HepG2 (cell line): Measurements from ENCODE around the gene SLC26A4. TPM values are rescaled to one million over a fixed set of nuclear protein-coding genes. Genes with fewer than 3 reads are reported as not detected.
A peak's percentile ranks its signal among the peaks of the same experiment; 100 is the strongest.

Experiments
- CSRNP2 ChIP-seq: sonication (generic); formaldehyde crosslinking; conservative IDR thresholded peaks from 2 replicates; pipeline ENCODE4 v1.8.0; 2022; ENCODE audit warnings: low read depth, missing genetic modification reagents
- HCFC1 ChIP-seq: fragments of 150-350 bp; IDR thresholded peaks from 2 replicates; pipeline ENCODE4 v1.6.1; 2014; ENCODE audit warnings: low read depth, low read length
- KIAA2018 ChIP-seq: sonication (generic); formaldehyde crosslinking; IDR thresholded peaks from 2 replicates; pipeline ENCODE4 v1.5.0; 2020; ENCODE audit warnings: mild to moderate bottlenecking, missing genetic modification reagents, borderline replicate concordance
- MAFG ChIP-seq: sonication (generic); formaldehyde crosslinking; IDR thresholded peaks from 2 replicates; pipeline ENCODE4 v1.5.1; 2020; ENCODE audit warnings: mild to moderate bottlenecking, missing genetic modification reagents
- ZFP37 ChIP-seq: sonication (generic); formaldehyde crosslinking; IDR thresholded peaks from 2 replicates; pipeline ENCODE4 v1.4.0; 2020; ENCODE audit warnings: missing genetic modification reagents, borderline replicate concordance
- ZNF282 ChIP-seq: fragments of 450-650 bp; IDR thresholded peaks from 2 replicates; pipeline ENCODE4 v1.6.1; 2018; ENCODE audit not compliant: partially characterized antibody
- ZNF318 ChIP-seq: sonication (generic); formaldehyde crosslinking; IDR thresholded peaks from 2 replicates; pipeline ENCODE4 v1.4.0; 2020; ENCODE audit warnings: mild to moderate bottlenecking, missing genetic modification reagents
- ZNF382 ChIP-seq: sonication (generic); formaldehyde crosslinking; IDR thresholded peaks from 2 replicates; pipeline ENCODE4 v1.5.0; 2020; ENCODE audit warnings: missing genetic modification reagents, mild to moderate bottlenecking, borderline replicate concordance
- ZNF460 ChIP-seq: sonication (generic); formaldehyde crosslinking; IDR thresholded peaks from 2 replicates; pipeline ENCODE4 v1.5.1; 2020; ENCODE audit warnings: missing genetic modification reagents, mild to moderate bottlenecking, borderline replicate concordance
- polyA plus RNA-seq, 8 experiments: library from polyadenylated mRNA; depleted of rRNA in 3 of 8; stranded (reverse) in 7 of 8; unstranded in 1 of 8; fragments of >200 nt; fragmentation: Illumina TruSeq in 4 of 8; extraction: Trizol in 4 of 8; gene quantifications; 2 replicates each; pipeline versions ENCODE4 v1.2.1 to v1.2.3, GENCODE V29; 2011 to 2016; ENCODE audit warnings: low read depth in 4 of 8, missing spikeins in 1 of 8, mixed read lengths in 1 of 8; ENCODE audit not compliant: insufficient read depth in 1 of 8
- total RNA-seq, 5 experiments: library from RNA; depleted of rRNA; stranded (reverse); fragments of >200 nt; fragmentation: Illumina TruSeq; extraction: Trizol; gene quantifications; 2 replicates each; pipeline ENCODE4 v1.2.3, GENCODE V29; 2016; ENCODE audit warnings: low read depth in 1 of 5

Gene SLC26A4
- total and polyA plus RNA-seq, 2 of the 13 experiments (the other 11 are each of a cell fraction or from before 2014, with no cell fraction given): 0.08 to 0.11 TPM

GRCh38 chr7:107744345-107744750 lies 83.7 kb downstream of the SLC26A4 start (continued):
- TF ChIP-seq CSRNP2 (CRISPR knock-in tag): no peak
- peak; percentile 14; the same call in 1 of the 2 replicates for TF ChIP-seq ZFP37 (CRISPR knock-in tag)
- TF ChIP-seq ZNF282: no peak
- no peak for TF ChIP-seq HCFC1
- TF ChIP-seq ZNF382 (CRISPR knock-in tag): no peak
- TF ChIP-seq ZNF318 (CRISPR knock-in tag): no peak
- no peak for TF ChIP-seq ZNF460
- TF ChIP-seq MAFG (CRISPR knock-in tag): no peak
- no peak for TF ChIP-seq KIAA2018 (CRISPR knock-in tag)
